HEK293 (cell line): ENCODE measurements around the gene RASA3.

Experiments
- CTCF ChIA-PET: fragments of 350-600 bp; formaldehyde crosslinking; extraction: SDS; loops from one replicate; lab custom pipeline; 2021; ENCODE audit warnings: antibody characterized with exemption; lab: Yijun Ruan, JAX
- POLR2A ChIA-PET: fragments of 300-600 bp; formaldehyde crosslinking; extraction: SDS; loops from one replicate; lab custom pipeline; 2020; ENCODE audit warnings: antibody characterized with exemption, inconsistent platforms; lab: Yijun Ruan, JAX
- H3K27ac ChIP-seq: fragments of 200-500 bp; sonication (Bioruptor generic); 2 replicates; pipeline ENCODE4 v1.5.1; 2014; ENCODE audit warnings: low read depth, low read length, control low read depth, inconsistent platforms; ENCODE audit errors: extremely low read depth
- H3K36me3 ChIP-seq, 2 experiments: fragments of 200-500 bp in 1 of 2; sonication (Bioruptor generic) in 1 of 2; 1 replicate in 1 of 2; 2 replicates in 1 of 2; pipeline ENCODE4 v1.5.1; 2014 to 2017; ENCODE audit warnings: inconsistent platforms in 2 of 2, low read length in 2 of 2; ENCODE audit not compliant: control insufficient read depth in 2 of 2, insufficient read depth in 1 of 2
- H3K4me1 ChIP-seq: fragments of 200-500 bp; sonication (Bioruptor generic); 2 replicates; pipeline ENCODE4 v1.5.1; 2014; ENCODE audit warnings: mild to moderate bottlenecking, low read length, inconsistent platforms; ENCODE audit not compliant: control insufficient read depth, insufficient read depth
- H3K4me3 ChIP-seq: 2 replicates; pipeline ENCODE4 v1.5.1; 2011; ENCODE audit warnings: low read depth, mild to moderate bottlenecking, control low read depth, low read length, moderate library complexity
- H3K9me3 ChIP-seq: fragments of 200-500 bp; sonication (Bioruptor generic); 2 replicates; pipeline ENCODE4 v1.5.1; 2014; ENCODE audit warnings: low read depth, low read length, inconsistent platforms; ENCODE audit not compliant: control insufficient read depth, insufficient read depth
- GLIS1 ChIP-seq: fragments of 450-650 bp; formaldehyde crosslinking; IDR thresholded peaks from 2 replicates; pipeline ENCODE4 v1.5.1; 2016; ENCODE audit warnings: missing biosample characterization, missing genetic modification characterization
- GLIS2 ChIP-seq: fragments of 450-650 bp; formaldehyde crosslinking; IDR thresholded peaks from 2 replicates; pipeline ENCODE4 v1.5.1; 2016; ENCODE audit warnings: missing biosample characterization, missing genetic modification characterization
- KLF1 ChIP-seq: fragments of 450-650 bp; formaldehyde crosslinking; IDR thresholded peaks from 2 replicates; pipeline ENCODE4 v1.5.1; 2016; ENCODE audit warnings: missing biosample characterization, missing genetic modification characterization
- KLF17 ChIP-seq: fragments of 450-650 bp; formaldehyde crosslinking; IDR thresholded peaks from 2 replicates; pipeline ENCODE4 v1.5.1; 2016; ENCODE audit warnings: missing biosample characterization, missing genetic modification characterization
- KLF8 ChIP-seq: fragments of 450-650 bp; formaldehyde crosslinking; IDR thresholded peaks from 2 replicates; pipeline ENCODE4 v1.5.1; 2016; ENCODE audit warnings: missing biosample characterization, missing genetic modification characterization
- KLF9 ChIP-seq: fragments of 450-650 bp; formaldehyde crosslinking; IDR thresholded peaks from 2 replicates; pipeline ENCODE4 v1.5.1; 2016; ENCODE audit warnings: missing biosample characterization, missing genetic modification characterization, low read depth
- PATZ1 ChIP-seq: fragments of 450-650 bp; formaldehyde crosslinking; IDR thresholded peaks from 2 replicates; pipeline ENCODE4 v1.5.1; 2016; ENCODE audit warnings: missing biosample characterization, missing genetic modification characterization
- PRDM10 ChIP-seq: fragments of 450-650 bp; formaldehyde crosslinking; IDR thresholded peaks from 2 replicates; pipeline ENCODE4 v1.5.1; 2016; ENCODE audit warnings: missing biosample characterization, missing genetic modification characterization
- PRDM4 ChIP-seq: fragments of 450-650 bp; formaldehyde crosslinking; IDR thresholded peaks from 2 replicates; pipeline ENCODE4 v1.5.1; 2017; ENCODE audit warnings: missing biosample characterization, missing genetic modification characterization
- TCF7L2 ChIP-seq: IDR thresholded peaks from 2 replicates; pipeline ENCODE4 v1.6.1; 2011; ENCODE audit warnings: low read depth, mild to moderate bottlenecking, inconsistent platforms, low read length, moderate library complexity, borderline replicate concordance
- ZIC2 ChIP-seq: fragments of 450-650 bp; formaldehyde crosslinking; IDR thresholded peaks from 2 replicates; pipeline ENCODE4 v1.5.1; 2016; ENCODE audit warnings: missing biosample characterization, missing genetic modification characterization
- ZNF18 ChIP-seq: fragments of 450-650 bp; formaldehyde crosslinking; IDR thresholded peaks from 2 replicates; pipeline ENCODE4 v1.5.1; 2016; ENCODE audit warnings: missing biosample characterization, missing genetic modification characterization
- ZNF24 ChIP-seq: fragments of 450-650 bp; formaldehyde crosslinking; IDR thresholded peaks from 2 replicates; pipeline ENCODE4 v1.5.1; 2016; ENCODE audit warnings: missing biosample characterization, missing genetic modification characterization
- ZNF391 ChIP-seq: fragments of 450-650 bp; formaldehyde crosslinking; IDR thresholded peaks from 2 replicates; pipeline ENCODE4 v1.5.1; 2016; ENCODE audit warnings: low read depth, missing biosample characterization, missing genetic modification characterization, borderline replicate concordance
- ZNF549 ChIP-seq: fragments of 450-650 bp; IDR thresholded peaks from 2 replicates; pipeline ENCODE4 v1.5.1; 2018; ENCODE audit warnings: missing biosample characterization, missing genetic modification characterization, mild to moderate bottlenecking, inconsistent platforms, moderate library complexity
- ZNF600 ChIP-seq: fragments of 450-650 bp; formaldehyde crosslinking; IDR thresholded peaks from 2 replicates; pipeline ENCODE4 v1.5.1; 2016; ENCODE audit warnings: missing biosample characterization, missing genetic modification characterization
- ZNF692 ChIP-seq: fragments of 450-650 bp; formaldehyde crosslinking; IDR thresholded peaks from 2 replicates; pipeline ENCODE4 v1.5.1; 2016; ENCODE audit warnings: missing biosample characterization, missing genetic modification characterization
- ZSCAN30 ChIP-seq: fragments of 450-650 bp; IDR thresholded peaks from 2 replicates; pipeline ENCODE4 v1.5.1; 2018; ENCODE audit warnings: missing biosample characterization, mild to moderate bottlenecking, missing genetic modification characterization, moderate library complexity

RASA3 gene

GRCh38 chr13:113981194-113981605 lies 151.2 kb downstream of the RASA3 start:
- H3K27ac ChIP-seq: no peak overlapping the region
- POLR2A ChIA-PET: no interaction called here
- no peak overlapping the region for H3K4me3 ChIP-seq
- no peaks in the 10 kb centered on the region for H3K4me1 ChIP-seq
- H3K36me3 ChIP-seq: peaks cover 0 to 12% of the 10 kb centered on the region in 2 experiments; a peak in 1 of 3 replicates
- no peaks in the 10 kb centered on the region for H3K9me3 ChIP-seq
- CTCF ChIA-PET: no interaction called here
- TF ChIP-seq ZSCAN30 (tag by site-specific recombination): 0 out of 2 replicates have a peak, but pooled peaks have one; percentile 21
- 0 out of 2 replicates have a peak, but pooled peaks have one; percentile 25 for TF ChIP-seq PATZ1
- peak; percentile 95 for TF ChIP-seq KLF17 (tag by site-specific recombination)
- no peak for TF ChIP-seq TCF7L2
- TF ChIP-seq ZNF24 (tag by site-specific recombination): 0 out of 2 replicates have a peak, but pooled peaks have one; percentile 59
- TF ChIP-seq ZNF600 (tag by site-specific recombination): peak; percentile 95
- peak; percentile 69 for TF ChIP-seq KLF8 (tag by site-specific recombination)
- 0 out of 2 replicates have a peak, but pooled peaks have one; percentile 48 for TF ChIP-seq ZNF692 (tag by site-specific recombination)
- no peak for TF ChIP-seq ZNF18 (tag by site-specific recombination)
- TF ChIP-seq ZNF549 (tag by site-specific recombination): no peak
- peak; percentile 71 for TF ChIP-seq ZIC2 (tag by site-specific recombination)
- TF ChIP-seq KLF1 (tag by site-specific recombination): peak; percentile 89
- peak; percentile 40; the same call in 1 of the 2 replicates for TF ChIP-seq PRDM10 (tag by site-specific recombination)
- TF ChIP-seq GLIS2 (tag by site-specific recombination): peak; percentile 63; the same call in 1 of the 2 replicates
- TF ChIP-seq ZNF391 (tag by site-specific recombination): no peak
- TF ChIP-seq GLIS1: peak; percentile 44
- peak; percentile 70; the same call in 1 of the 2 replicates for TF ChIP-seq PRDM4 (tag by site-specific recombination)
- peak; percentile 50 for TF ChIP-seq KLF9 (tag by site-specific recombination)
